HEK293T (cell line): Measurements from ENCODE around the gene NUP155.

Source experiments
- ARNT ChIP-seq: fragments of 450-650 bp; IDR thresholded peaks from 2 replicates; pipeline ENCODE4 v1.6.1; 2017; ENCODE audit warnings: mild to moderate bottlenecking
- BHLHE40 ChIP-seq: fragments of 450-650 bp; IDR thresholded peaks from 2 replicates; pipeline ENCODE4 v1.6.1; 2016; ENCODE audit warnings: mild to moderate bottlenecking, moderate library complexity, borderline replicate concordance
- ELF4 ChIP-seq: fragments of 450-650 bp; IDR thresholded peaks from 2 replicates; pipeline ENCODE4 v1.6.1; 2017; ENCODE audit warnings: antibody characterized with exemption
- FOXA1 ChIP-seq: fragments of 450-650 bp; IDR thresholded peaks from 2 replicates; pipeline ENCODE4 v1.6.1; 2016; ENCODE audit warnings: mild to moderate bottlenecking
- FOXM1 ChIP-seq: fragments of 450-650 bp; IDR thresholded peaks from 2 replicates; pipeline ENCODE4 v1.6.1; 2017; ENCODE audit warnings: mild to moderate bottlenecking, borderline replicate concordance
- NFRKB ChIP-seq: fragments of 450-650 bp; IDR thresholded peaks from 2 replicates; pipeline ENCODE4 v1.6.1; 2016; ENCODE audit warnings: mild to moderate bottlenecking, moderate library complexity
- SP1 ChIP-seq: fragments of 450-650 bp; IDR thresholded peaks from 2 replicates; pipeline ENCODE4 v1.6.1; 2017
- ZNF384 ChIP-seq: fragments of 450-650 bp; IDR thresholded peaks from 2 replicates; pipeline ENCODE4 v1.6.1; 2016

GRCh38 chr5:37412515-37412914, 41.6 kb upstream of the NUP155 start:
- TF ChIP-seq ARNT (no peak), BHLHE40 (no peak), NFRKB (no peak), ELF4 (no peak), FOXA1 (no peak), ZNF384 (no peak), SP1 (no peak), FOXM1 (no peak)
